HG03457 (cell line): ENCODE results near the gene LDLRAD4.

ENCODE experiments used
- ATAC-seq: cut with Tn5 transposase; IDR thresholded peaks from one replicate; pipeline ENCODE4 v1.9.1; 2021; ENCODE audit warnings: moderate number of reproducible peaks; ENCODE audit not compliant: unreplicated experiment

The LDLRAD4 gene

DNA sequence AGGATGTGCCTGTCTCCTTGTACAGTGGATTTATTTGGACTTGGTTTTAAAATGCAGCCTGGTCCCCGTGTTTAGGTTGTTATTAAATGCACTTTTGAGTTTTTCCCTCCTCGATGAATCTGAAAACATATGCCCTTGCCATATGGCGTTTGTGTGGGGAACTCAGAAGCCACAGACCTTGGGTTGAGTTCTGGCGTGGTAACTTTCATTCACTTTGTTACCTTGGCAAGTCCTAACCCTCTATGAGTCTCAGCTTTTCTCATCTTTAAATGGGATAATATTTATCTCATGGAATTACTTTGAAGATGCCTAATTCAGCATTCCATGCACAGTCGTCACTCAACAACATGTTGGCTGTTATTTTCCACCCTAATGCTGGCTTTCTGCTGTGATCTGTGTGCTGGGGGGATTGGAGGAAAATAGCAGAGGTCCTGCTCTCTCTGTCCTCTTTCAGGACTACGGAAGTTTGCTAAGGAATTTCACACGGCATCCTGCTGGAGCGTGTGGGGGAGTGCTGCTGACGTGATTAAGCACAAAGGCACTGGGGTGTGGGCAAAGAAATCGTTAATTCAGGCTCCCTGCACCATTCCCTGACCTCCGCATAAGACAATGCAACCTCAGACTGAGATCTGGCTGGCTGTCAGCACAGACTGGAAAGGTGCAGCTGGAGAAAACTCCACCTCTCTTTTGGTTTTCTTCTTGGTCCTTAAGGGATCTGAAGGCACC is 61.7 kb downstream of the LDLRAD4 start:
- ATAC-seq: no peak

DNA sequence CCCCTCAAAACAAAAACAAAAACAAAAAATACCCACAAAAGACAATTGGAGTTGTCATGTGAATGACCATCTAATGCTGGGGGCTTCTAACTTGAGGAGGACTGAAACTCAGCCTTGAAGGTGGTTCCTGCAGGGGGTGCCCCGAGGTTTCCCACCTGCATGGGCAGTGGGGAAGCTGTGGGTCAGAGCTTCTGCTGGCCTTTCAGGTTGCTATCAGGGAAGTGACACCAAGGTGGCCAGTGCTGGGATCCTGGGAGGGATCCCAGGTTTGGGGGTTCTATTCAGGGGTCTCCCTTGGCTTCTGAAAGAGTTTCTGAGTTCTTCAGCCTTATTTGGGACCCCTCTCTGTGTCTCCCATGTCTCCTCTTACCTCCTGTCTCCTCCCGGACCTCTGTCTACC is 62.8 kb downstream of the LDLRAD4 start:
- ATAC-seq: no peak

DNA sequence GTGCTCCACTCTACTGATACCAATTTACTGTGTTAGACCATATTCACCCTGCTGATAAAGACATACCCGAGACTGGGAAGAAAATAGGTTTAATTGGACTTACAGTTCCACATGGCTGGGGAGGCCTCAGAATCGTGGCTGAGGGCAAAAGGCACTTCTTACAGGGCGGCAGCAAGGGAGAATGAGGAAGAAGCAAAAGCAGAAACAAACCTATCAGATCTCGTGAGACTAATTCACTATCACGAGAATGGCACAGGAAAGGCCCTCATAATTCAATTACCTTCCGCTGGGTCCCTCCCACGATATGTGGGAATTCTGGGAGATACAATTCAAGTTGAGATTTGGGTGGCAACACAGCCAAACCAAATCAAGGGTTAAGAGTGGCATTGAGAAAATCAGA is 65.2 kb downstream of the LDLRAD4 start:
- no peak for ATAC-seq

GRCh38 chr18:13284330-13285027 is 65.9 kb downstream of the LDLRAD4 start:
- ATAC-seq: no peak

DNA sequence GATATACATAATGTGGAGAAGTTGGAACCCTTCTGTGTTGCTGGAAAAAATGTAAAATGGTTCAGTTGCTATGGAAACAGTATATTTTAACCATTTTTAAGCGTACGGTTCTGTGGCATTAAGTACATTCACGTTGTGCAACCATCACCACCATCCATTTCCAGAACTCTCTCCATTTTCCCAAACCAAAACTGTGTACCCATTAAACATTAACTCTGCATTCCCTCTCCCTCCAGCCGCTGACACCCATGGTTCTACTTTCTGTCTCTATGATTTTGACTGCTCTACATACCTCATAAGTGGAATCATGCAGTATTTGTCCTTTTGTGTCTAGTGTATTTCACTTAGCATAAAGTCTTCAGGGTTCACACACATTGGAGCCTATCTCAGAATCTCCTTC is 67.3 kb downstream of the LDLRAD4 start:
- ATAC-seq: no peak

- ATAC-seq: no peak
Observed at GRCh38 chr18:13286456-13287125, 68.0 kb downstream of the LDLRAD4 start.

DNA sequence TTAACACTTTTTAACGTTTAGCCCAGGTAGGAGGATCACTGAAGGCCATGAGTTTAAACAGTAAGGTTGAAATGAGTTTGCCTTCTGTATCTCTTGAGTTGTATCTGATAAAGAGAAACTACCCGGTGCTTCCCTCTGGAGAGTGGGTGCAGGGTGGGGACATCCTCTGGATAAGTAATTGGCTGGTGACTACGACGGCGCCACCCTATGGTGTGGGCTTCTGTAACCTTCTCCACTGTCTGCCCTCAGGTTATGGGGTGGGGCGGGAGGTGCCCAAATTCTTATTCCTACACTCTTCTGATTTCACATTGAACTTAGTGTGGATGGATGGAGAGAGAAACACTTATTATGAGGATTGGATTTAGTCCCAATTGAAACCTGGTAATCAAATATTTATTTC is 68.8 kb downstream of the LDLRAD4 start:
- no peak for ATAC-seq

- no peak for ATAC-seq
Observed at GRCh38 chr18:13288509-13289133, 70.1 kb downstream of the LDLRAD4 start.

- ATAC-seq: no peak
Observed at GRCh38 chr18:13289481-13290205, 71.1 kb downstream of the LDLRAD4 start.

GRCh38 chr18:13290856-13291271 is 72.3 kb downstream of the LDLRAD4 start:
- no peak for ATAC-seq

- ATAC-seq: no peak
Observed at GRCh38 chr18:13291299-13291698, 72.7 kb downstream of the LDLRAD4 start.

DNA sequence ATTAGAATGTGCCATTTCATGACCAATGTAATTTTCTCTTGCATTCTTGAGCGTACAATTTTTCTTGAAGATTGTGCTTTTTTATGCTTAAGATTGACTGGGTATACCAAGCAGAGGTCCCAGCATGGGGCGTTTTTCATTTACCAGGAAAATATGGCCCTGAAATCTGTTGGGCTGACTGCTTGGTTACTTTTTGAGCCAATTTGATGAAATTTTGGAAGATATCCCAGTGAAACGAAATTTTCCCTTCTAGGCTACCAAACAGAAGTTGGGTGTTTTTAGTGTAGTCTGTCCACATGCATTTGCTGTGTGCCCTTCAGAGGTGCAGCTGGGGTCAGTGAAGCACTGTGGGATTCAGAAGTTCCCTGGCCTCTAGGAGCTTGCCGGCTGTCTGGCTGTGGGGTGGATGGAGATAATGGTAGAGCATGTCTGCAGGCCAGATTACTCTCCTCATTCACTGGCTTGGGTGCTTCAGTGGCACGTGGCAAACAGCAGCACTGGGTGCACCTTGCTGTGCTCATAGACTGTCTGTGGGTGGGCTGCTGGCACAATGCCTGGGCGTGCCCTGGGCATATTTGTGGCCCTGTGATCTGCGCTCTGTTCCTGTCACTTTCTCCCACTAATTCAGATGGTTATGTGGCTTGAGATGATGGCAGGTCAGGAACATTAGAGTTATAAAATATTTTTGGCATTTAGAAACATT is 73.3 kb downstream of the LDLRAD4 start:
- no peak for ATAC-seq

DNA sequence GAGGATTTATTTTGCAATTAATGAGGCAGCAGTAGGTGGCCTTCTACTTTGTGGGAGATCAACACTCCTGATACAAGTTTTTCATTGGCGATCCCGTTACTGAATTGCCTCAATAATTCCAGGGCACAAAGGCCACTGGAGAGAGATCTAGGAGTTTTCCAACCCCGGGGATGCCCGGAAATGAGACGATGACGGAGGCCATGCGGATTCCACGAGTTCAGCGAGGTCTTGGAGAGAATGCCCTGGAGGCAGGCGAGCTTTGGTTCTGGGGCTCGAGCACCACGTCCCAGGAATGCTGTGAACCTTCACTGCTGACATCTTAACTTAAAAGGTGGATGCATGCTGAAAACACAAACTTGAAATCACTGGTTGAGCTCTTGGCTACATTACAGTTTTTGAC is 74.2 kb downstream of the LDLRAD4 start:
- no peak for ATAC-seq

DNA sequence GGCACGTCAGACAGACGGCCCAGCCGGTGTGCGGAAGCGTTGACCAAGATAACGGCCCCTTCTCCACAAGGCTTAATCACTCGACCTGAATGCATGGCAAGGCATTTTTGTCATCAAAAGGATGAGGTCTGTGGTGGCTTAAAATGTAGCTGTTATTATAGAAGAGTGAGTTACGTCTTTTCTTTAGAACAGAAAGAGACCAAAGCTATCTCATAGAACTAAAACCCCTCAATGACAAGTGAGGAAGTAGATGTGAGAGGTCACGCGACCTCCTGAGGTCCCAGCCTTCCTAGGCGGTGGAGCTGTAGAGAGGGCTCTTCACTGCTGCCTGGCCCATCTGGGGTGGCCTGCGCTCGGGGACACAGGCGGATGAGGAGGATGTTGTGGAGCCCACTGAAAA is 75.7 kb downstream of the LDLRAD4 start:
- ATAC-seq: no peak

GRCh38 chr18:13295894-13296293 is 77.3 kb downstream of the LDLRAD4 start:
- ATAC-seq: no peak

- no peak for ATAC-seq
Observed at GRCh38 chr18:13296867-13297574, 78.5 kb downstream of the LDLRAD4 start.

DNA sequence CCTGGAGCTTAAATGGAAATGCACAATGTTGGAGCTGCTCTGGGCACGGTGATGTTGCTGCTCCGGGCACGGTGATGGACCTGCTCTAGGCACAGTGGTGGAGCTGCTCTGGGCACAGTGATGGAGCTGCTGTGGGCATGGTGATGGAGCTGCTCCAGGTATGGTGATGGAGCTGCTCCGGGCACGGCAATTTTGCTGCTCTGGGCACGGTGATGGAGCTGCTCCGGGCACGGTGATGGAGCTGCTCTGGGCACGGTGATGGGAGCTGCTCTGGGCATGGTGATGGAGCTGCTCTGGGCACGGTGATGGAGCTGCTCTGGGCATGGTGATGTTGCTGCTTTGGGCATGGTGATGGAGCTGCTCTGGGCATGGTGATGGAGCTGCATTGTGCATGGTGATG is 79.7 kb downstream of the LDLRAD4 start:
- no peak for ATAC-seq

DNA sequence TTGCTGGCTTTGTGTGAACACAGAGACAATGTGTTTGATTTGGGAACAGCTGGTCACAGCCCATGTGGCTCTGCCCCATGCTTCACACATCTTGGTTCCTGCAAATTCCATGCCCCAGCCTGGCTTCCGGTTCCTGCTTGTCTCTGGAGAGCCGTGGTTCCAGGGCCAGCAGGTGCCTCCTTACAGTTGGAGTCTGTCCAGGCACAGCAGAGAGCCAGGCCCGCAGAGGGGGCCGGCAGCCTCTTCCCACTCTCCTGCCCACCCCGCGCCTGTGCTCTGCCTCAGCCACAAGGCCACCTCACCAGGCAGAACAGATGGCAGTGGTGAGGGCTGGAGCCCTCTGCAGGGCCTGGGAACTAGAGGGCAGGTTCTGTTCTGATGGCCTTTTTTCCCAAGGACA is 81.5 kb downstream of the LDLRAD4 start:
- no peak for ATAC-seq

GRCh38 chr18:13300796-13301195 is 82.2 kb downstream of the LDLRAD4 start:
- no peak for ATAC-seq

DNA sequence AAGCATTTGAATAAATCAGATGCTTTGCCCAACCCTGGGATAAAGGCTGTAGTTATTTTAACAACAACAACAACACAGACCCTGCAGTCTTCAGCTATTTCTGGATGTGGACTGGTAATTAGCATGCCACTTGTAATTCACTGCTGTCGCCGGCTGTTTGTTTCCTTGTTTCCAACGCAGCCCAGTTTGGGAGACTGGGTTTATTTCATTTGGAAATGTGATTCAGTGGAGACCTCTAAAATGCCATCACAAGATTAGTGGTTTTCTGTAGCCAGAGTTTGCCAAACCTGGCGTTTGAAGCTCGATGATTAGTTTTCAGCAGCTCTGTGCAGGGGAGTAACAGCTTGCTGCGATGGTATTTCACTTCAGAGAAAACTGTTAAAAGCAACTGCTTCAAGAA is 83.5 kb downstream of the LDLRAD4 start:
- ATAC-seq: no peak
